Tibial nerve (tissue), 4 donors: Measurements from ENCODE around the gene CLASP1. TPM values are rescaled to one million over a fixed set of nuclear protein-coding genes. Genes with fewer than 3 reads are reported as not detected.

ENCODE experiments used
- DNase-seq, 2 donors: peaks; one replicate each; pipeline ENCODE4 v3.0.0-alpha.2; 2019; ENCODE audit warnings: low spot score in 2 of 2
- H3K27ac ChIP-seq, 4 donors: fragments of 200-600 bp; sonication (generic) in 3 of 4; one replicate each; pipeline ENCODE4 v1.5.1; 2017 to 2019; ENCODE audit warnings: mild to moderate bottlenecking in 1 of 4
- H3K27me3 ChIP-seq, 2 donors: fragments of 200-600 bp; sonication (generic) in 1 of 2; one replicate each; pipeline versions ENCODE4 v1.5.1 to v1.6.0; 2017 to 2019
- H3K36me3 ChIP-seq, 3 donors: fragments of 200-600 bp; sonication (generic); one replicate each; pipeline ENCODE4 v1.5.1; 2018 to 2019
- H3K4me1 ChIP-seq, 4 donors: fragments of 200-600 bp; sonication (generic) in 3 of 4; one replicate each; pipeline ENCODE4 v1.5.1; 2017 to 2019
- H3K4me3 ChIP-seq, 4 donors: fragments of 200-600 bp; sonication (generic) in 3 of 4; one replicate each; pipeline ENCODE4 v1.5.1; 2017 to 2019; ENCODE audit warnings: mild to moderate bottlenecking in 1 of 4, moderate library complexity in 1 of 4
- H3K9me3 ChIP-seq, 4 donors: fragments of 200-600 bp; sonication (generic) in 3 of 4; one replicate each; pipeline ENCODE4 v1.5.1; 2017 to 2019
- EP300 ChIP-seq, 2 donors: sonication (generic); formaldehyde crosslinking; IDR thresholded peaks; one replicate each; pipeline ENCODE4 v1.6.1; 2017; ENCODE audit warnings: antibody characterized with exemption in 2 of 2, mild to moderate bottlenecking in 1 of 2
- POLR2A ChIP-seq, 2 donors: fragments of 450-650 bp; IDR thresholded peaks; one replicate each; pipeline ENCODE4 v1.6.1; 2017; ENCODE audit warnings: antibody characterized with exemption in 2 of 2, mild to moderate bottlenecking in 2 of 2, moderate library complexity in 2 of 2
- WGBS, 2 donors: methylation state at CpG; one replicate each; pipeline ENCODE4 v1.1.5; 2018; 5-methylcytosine and 5-hydroxymethylcytosine counted together
- total RNA-seq, 4 donors: library from RNA; depleted of rRNA; stranded (reverse); fragments of >200 nt; gene quantifications; one replicate each; pipeline ENCODE4 v1.1.0, GENCODE V29; 2016
- TF ChIP-seq, protein P1 (sequence below), 5 experiments: fragments of 200-600 bp in 3 of 5; fragments of 450-650 bp in 2 of 5; sonication (generic) in 3 of 5; IDR thresholded peaks; one replicate each; pipeline ENCODE4 v1.5.1; 2016 to 2019; ENCODE audit warnings: antibody characterized with exemption in 5 of 5, mild to moderate bottlenecking in 3 of 5, moderate library complexity in 2 of 5

Gene CLASP1
- total RNA-seq, 4 donors from 2014 or later, result 72.8 to 164 (median 88.6) TPM

DNA sequence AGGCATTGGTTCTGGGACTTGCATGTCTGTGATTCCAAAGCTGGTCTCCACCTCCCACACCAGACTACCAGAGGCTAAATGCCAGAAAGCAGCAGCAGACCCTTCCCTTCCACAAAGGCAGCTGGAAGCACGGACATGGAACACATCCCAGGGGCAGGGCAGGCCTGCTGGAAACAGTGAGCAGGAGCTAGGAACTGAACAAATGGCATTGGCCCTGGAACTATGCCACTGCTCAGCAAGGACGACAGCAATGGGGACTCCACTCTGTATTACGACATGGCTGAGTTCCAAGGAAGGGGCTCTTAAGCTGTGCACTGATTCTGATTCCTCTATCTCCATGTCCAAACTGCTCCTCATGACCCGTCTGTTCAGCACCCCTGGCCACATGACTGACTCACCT, 286.5 kb downstream of the CLASP1 start:
- Histone ChIP-seq H3K27me3 (no peaks in the 10 kb centered on the region), H3K27ac (peak overlapping the region in 1 of 4 donors; percentile 49), H3K9me3 (no peaks in the 10 kb centered on the region), H3K36me3 (peaks cover 0 to 87% (median 13%) of the 10 kb centered on the region in 3 donors), H3K4me1 (peaks cover 0 to 15% (median 0%) of the 10 kb centered on the region in 4 donors), H3K4me3 (no peak overlapping the region)
- WGBS, 2 donors, result 65 to 72% methylated on average over 4 of the region's 4 CpGs
- TF ChIP-seq EP300 (IDR thresholded peaks at IDR 0.05), result no peak
- TF ChIP-seq POLR2A (IDR thresholded peaks at IDR 0.05), result no peak
- TF ChIP-seq, protein P1, sequence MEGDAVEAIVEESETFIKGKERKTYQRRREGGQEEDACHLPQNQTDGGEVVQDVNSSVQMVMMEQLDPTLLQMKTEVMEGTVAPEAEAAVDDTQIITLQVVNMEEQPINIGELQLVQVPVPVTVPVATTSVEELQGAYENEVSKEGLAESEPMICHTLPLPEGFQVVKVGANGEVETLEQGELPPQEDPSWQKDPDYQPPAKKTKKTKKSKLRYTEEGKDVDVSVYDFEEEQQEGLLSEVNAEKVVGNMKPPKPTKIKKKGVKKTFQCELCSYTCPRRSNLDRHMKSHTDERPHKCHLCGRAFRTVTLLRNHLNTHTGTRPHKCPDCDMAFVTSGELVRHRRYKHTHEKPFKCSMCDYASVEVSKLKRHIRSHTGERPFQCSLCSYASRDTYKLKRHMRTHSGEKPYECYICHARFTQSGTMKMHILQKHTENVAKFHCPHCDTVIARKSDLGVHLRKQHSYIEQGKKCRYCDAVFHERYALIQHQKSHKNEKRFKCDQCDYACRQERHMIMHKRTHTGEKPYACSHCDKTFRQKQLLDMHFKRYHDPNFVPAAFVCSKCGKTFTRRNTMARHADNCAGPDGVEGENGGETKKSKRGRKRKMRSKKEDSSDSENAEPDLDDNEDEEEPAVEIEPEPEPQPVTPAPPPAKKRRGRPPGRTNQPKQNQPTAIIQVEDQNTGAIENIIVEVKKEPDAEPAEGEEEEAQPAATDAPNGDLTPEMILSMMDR (IDR thresholded peaks at IDR 0.05), result no peak
- no peak for DNase-seq

DNA sequence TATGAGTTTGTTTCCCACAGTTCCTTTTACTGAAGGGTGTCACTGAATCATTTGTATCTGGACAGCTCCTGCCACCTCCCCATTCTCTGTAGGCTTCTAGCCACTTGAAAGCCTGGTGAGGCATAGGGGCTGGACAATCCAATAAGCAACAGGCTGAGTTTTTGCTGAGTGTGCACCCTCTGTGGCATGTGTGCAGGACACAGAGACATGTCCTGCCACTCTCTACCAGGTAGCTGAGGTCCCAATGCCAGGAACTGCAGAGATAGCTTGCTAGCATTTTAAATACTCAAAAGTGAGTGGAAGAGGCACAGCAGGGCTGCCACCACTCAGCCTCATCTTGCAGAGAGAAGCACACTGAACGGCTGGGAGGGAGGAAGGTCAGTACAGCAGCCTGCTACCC, 287.0 kb downstream of the CLASP1 start:
- H3K9me3 ChIP-seq, result no peaks in the 10 kb centered on the region
- peaks cover 0 to 87% (median 13%) of the 10 kb centered on the region in 3 donors for H3K36me3 ChIP-seq
- TF ChIP-seq, protein P1 (IDR thresholded peaks at IDR 0.05), result no peak
- TF ChIP-seq POLR2A (IDR thresholded peaks at IDR 0.05), result no peak
- TF ChIP-seq EP300 (IDR thresholded peaks at IDR 0.05), result no peak
- no peaks in the 10 kb centered on the region for H3K27me3 ChIP-seq
- no peak overlapping the region for H3K27ac ChIP-seq
- H3K4me1 ChIP-seq, result peaks cover 0 to 15% (median 0%) of the 10 kb centered on the region in 4 donors
- no peak for DNase-seq
- 81 to 82% methylated on average over 1 of the region's 1 CpG for WGBS, 2 donors
- no peak overlapping the region for H3K4me3 ChIP-seq

DNA sequence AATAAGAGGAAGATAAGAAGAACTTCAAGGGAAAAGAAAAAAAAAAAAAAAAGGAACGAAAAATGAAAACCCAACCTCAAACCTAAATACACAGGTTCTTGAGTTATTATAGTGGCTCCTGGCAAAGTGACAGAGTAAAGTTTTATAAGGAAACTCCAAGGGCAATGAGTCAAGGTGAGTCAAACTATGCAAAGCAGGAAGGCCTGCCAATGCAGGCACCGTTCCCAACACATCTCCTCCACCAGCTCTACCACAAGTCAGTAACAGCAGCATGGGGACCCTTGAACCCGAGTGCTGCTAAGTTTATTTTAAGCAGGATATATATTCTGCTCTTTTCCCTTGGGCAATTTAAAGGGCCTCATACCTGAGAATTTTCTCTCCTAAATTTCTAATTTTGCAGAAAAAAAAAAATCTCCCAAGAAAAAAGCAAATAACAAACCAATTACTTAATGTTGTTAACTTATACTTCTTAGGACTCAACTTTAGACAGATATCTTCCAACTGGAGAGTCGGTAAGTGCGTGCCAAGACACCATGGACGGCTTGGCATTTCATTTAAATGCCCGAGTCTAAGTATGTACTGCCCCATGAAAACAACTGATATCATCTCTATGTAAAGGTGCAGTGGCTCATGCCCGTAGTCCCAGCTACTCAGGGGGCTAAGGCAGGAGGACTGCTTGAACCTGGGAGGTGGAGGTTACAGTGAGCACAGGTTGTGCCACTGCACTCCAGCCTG, 288.5 kb downstream of the CLASP1 start:
- H3K9me3 ChIP-seq, result no peaks in the 10 kb centered on the region
- H3K27me3 ChIP-seq, result no peaks in the 10 kb centered on the region
- TF ChIP-seq EP300 (IDR thresholded peaks at IDR 0.05), result no peak
- TF ChIP-seq, protein P1 (IDR thresholded peaks at IDR 0.05), result no peak
- TF ChIP-seq POLR2A (IDR thresholded peaks at IDR 0.05), result no peak
- no peak overlapping the region for H3K27ac ChIP-seq
- H3K4me3 ChIP-seq, result no peak overlapping the region
- DNase-seq, result no peak
- WGBS, 2 donors, result 81 to 84% methylated on average over 8 of the region's 8 CpGs
- H3K36me3 ChIP-seq, result peaks cover 0 to 85% (median 13%) of the 10 kb centered on the region in 3 donors
- peaks cover 0 to 15% (median 0%) of the 10 kb centered on the region in 4 donors for H3K4me1 ChIP-seq

DNA sequence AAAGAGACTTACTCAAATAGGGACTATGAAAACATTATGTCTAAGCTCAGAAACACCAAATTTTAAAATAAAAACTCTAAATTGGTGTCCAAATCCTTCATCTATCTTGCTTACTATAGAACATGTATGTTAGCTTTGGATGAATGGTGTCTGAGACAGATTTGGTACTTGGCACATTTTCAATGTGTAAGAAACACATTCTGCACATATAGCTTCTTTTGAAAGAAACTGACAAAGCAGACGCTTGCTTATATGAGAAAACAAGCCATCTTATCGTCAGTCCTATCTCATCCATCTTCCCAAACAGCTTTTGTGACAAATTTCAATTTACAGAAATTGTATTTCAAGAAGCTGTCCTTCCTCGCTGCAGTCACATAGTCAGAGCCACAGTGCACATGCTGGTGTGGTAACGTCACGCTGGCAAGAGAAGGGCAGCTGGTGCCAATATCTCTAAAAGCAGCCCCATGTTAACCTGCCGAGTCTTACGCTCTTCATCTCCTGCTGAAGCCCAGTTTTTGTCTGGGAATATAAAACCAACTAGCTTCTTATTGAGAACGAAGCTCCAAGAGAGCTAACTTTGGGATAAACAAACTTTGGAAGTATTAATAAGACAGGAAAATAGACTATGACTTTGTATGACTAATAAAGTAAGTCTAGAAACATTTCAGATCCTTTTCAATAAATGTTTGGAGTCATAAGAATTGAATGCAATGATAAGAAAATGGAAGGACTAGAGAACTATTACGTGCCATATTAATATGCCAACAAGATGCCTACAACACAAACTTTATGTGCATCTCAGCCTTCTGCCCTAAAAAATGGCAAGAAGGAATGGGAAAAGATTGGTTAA, 289.3 kb downstream of the CLASP1 start:
- 90 to 91% methylated on average over 9 of the region's 9 CpGs for WGBS, 2 donors
- no peak overlapping the region for H3K4me3 ChIP-seq
- no peaks in the 10 kb centered on the region for H3K9me3 ChIP-seq
- H3K27me3 ChIP-seq, result no peaks in the 10 kb centered on the region
- H3K27ac ChIP-seq, result no peak overlapping the region
- H3K4me1 ChIP-seq, result peaks cover 0 to 15% (median 0%) of the 10 kb centered on the region in 4 donors
- DNase-seq, result no peak
- TF ChIP-seq, protein P1 (IDR thresholded peaks at IDR 0.05), result no peak
- no peak for TF ChIP-seq POLR2A (IDR thresholded peaks at IDR 0.05)
- TF ChIP-seq EP300 (IDR thresholded peaks at IDR 0.05), result no peak
- H3K36me3 ChIP-seq, result peaks cover 0 to 85% (median 15%) of the 10 kb centered on the region in 3 donors

DNA sequence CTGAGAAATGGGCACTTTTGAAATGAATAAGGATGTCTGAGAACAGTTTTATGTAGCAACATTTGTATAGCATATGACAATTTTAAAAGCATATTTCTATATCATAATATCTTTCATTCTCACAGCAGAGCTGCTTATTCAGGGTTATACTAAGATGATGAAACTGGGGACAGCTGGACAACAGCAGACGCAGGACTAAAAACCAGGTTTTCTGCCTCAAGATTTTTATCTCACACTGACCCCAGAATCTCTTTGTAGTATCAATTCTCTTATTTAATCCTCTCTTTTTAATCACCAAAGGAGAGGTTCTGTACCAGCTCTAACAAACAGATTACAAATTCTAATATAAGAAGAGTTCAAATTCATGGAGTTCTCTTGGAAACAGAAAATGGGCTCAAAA, 290.1 kb downstream of the CLASP1 start:
- peaks cover 2 to 86% (median 20%) of the 10 kb centered on the region in 3 donors for H3K36me3 ChIP-seq
- no peak overlapping the region for H3K27ac ChIP-seq
- no peak for DNase-seq
- no peaks in the 10 kb centered on the region for H3K9me3 ChIP-seq
- H3K4me3 ChIP-seq, result no peak overlapping the region
- no peaks in the 10 kb centered on the region for H3K27me3 ChIP-seq
- TF ChIP-seq POLR2A (IDR thresholded peaks at IDR 0.05) (no peak), EP300 (IDR thresholded peaks at IDR 0.05) (no peak)
- TF ChIP-seq, protein P1 (IDR thresholded peaks at IDR 0.05), result no peak
- peaks cover 0 to 12% (median 0%) of the 10 kb centered on the region in 4 donors for H3K4me1 ChIP-seq
- WGBS, 2 donors, result 97 to 100% methylated on average over 1 of the region's 1 CpG
